ENCODE results near the gene HDLBP. TPM values are rescaled to one million over a fixed set of nuclear protein-coding genes. Genes with fewer than 3 reads are reported as not detected.
A peak's percentile ranks its signal among the peaks of the same experiment; 100 is the strongest.

Gene HDLBP
- total and polyA plus RNA-seq, 10 donors = 46.1 to 333 (median 244) TPM

GRCh38 chr2:241271706-241272302, 43.7 kb downstream of the HDLBP start:
- peaks cover 0 to 23% (median 4%) of the 10 kb centered on the region in 6 donors for H3K36me3 ChIP-seq
- H3K9me3 ChIP-seq = peaks cover 0 to 7% (median 0%) of the 10 kb centered on the region in 8 donors
- peak; percentile 94 for DNase-seq
- peaks cover 10 to 65% (median 45%) of the 10 kb centered on the region in 6 donors for H3K4me1 ChIP-seq
- H3K27ac ChIP-seq = peak overlapping the region; percentile 55 to 93 (median 86)
- no peaks in the 10 kb centered on the region for H3K27me3 ChIP-seq (replicated peaks in 1 of 7)
- TF ChIP-seq POLR2AphosphoS5 (IDR thresholded peaks at IDR 0.05) = peak; percentile 67 to 79 (median 75)
- TF ChIP-seq, protein P1, sequence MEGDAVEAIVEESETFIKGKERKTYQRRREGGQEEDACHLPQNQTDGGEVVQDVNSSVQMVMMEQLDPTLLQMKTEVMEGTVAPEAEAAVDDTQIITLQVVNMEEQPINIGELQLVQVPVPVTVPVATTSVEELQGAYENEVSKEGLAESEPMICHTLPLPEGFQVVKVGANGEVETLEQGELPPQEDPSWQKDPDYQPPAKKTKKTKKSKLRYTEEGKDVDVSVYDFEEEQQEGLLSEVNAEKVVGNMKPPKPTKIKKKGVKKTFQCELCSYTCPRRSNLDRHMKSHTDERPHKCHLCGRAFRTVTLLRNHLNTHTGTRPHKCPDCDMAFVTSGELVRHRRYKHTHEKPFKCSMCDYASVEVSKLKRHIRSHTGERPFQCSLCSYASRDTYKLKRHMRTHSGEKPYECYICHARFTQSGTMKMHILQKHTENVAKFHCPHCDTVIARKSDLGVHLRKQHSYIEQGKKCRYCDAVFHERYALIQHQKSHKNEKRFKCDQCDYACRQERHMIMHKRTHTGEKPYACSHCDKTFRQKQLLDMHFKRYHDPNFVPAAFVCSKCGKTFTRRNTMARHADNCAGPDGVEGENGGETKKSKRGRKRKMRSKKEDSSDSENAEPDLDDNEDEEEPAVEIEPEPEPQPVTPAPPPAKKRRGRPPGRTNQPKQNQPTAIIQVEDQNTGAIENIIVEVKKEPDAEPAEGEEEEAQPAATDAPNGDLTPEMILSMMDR (IDR thresholded peaks at IDR 0.05 in 8 of 11, conservative IDR thresholded peaks at IDR 0.05 in 3 of 11) = no peak
- TF ChIP-seq POLR2A (IDR thresholded peaks at IDR 0.05) = no peak
- intact Hi-C loops (cut with DNase I; ENCODE audit: low total_unique reads) = loop anchor here (10.0 kb wide), 1 partner anchor 63 kb away; no protein-coding TSS in a partner anchor
- 1 to 5% (median 2%) methylated on average over 20 to 37 of the region's 37 CpGs for WGBS, 5 donors
- H3K4me3 ChIP-seq = peak overlapping the region; percentile 76 to 97 (median 84)

DNA sequence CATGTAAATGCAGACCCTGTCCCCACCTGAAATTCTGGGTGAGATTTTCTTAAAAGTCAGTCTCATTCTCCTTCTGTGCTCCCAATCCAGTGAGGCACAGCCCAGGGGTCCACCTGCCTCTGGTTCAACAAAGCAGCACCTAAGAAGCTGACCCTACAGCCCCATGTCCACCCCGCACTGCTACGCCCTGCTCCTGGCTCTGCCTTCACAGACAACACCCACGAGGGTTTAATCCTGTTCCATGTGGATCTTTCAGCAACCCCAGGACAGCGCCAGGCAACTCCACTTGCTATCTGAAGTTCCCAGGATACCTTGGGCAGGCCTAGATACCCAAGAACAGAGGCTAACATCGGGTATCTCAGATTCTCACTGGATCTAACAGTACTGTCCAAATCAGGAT, 44.9 kb downstream of the HDLBP start:
- no peak for TF ChIP-seq POLR2AphosphoS5 (IDR thresholded peaks at IDR 0.05)
- TF ChIP-seq, protein P1 (IDR thresholded peaks at IDR 0.05 in 8 of 11, conservative IDR thresholded peaks at IDR 0.05 in 3 of 11) = no peak
- TF ChIP-seq POLR2A (IDR thresholded peaks at IDR 0.05) = no peak
- Histone ChIP-seq H3K27ac (no peak overlapping the region), H3K4me3 (peak overlapping the region in 3 of 8 donors; percentile 80 to 97 (median 94)), H3K4me1 (peaks cover 10 to 65% (median 45%) of the 10 kb centered on the region in 6 donors), H3K27me3 (replicated peaks in 1 of 7) (no peaks in the 10 kb centered on the region), H3K36me3 (peaks cover 0 to 36% (median 16%) of the 10 kb centered on the region in 6 donors), H3K9me3 (peaks cover 0 to 3% (median 0%) of the 10 kb centered on the region in 8 donors)
- intact Hi-C loops (cut with DNase I; ENCODE audit: low total_unique reads) = loop anchor here (10.0 kb wide), 1 partner anchor 64 kb away; no protein-coding TSS in a partner anchor
- WGBS, 5 donors = 76 to 89% (median 84%) methylated on average over 5 of the region's 5 CpGs
- DNase-seq = no peak

DNA sequence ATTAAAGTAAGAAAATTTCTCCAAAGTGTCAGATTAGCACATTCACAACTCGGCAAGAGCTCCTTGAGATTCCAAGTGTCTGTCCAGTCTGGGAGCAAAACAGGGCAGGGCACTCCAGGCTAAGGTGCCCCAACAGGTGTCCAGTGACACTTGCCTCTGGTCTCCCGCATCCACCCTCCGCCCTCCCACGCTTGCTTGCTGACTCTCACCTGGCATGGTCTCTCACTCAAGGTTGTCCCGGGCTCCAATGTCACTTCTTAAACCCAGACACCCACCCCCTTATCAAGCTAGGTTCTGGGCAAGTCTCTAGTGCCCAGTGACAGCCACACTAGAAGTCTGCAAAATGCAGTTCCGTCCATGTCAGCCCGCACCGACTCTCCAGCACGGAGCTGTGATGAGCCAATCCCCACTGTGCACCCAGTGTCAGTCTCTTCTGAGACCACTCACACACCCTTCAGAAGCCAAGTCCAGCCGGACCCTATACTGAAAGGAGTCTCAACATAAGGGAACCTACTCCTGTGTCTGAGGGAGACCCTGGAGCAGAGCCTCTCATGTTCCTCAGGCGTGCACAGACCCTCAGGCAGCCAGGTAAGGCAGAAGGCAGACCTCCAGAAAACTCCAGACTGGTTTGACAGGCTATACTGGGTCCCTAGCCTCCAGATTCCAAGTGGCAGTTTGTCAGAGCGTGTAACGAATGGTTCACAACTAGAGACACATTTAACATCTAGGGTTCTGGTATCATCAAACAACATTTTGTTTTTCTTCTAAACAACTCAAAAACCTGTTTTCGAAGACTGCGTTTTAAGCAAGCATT, 45.6 kb downstream of the HDLBP start:
- no peak for DNase-seq

More for the DNA sequence above, 45.6 kb downstream of the HDLBP start:
- Histone ChIP-seq H3K27ac (no peak overlapping the region), H3K9me3 (no peaks in the 10 kb centered on the region), H3K27me3 (replicated peaks in 1 of 7) (no peaks in the 10 kb centered on the region), H3K36me3 (peaks cover 0 to 42% (median 22%) of the 10 kb centered on the region in 6 donors), H3K4me3 (peak overlapping the region in 1 of 8 donors; percentile 97), H3K4me1 (peaks cover 10 to 65% (median 45%) of the 10 kb centered on the region in 6 donors)
- TF ChIP-seq, protein P1 (IDR thresholded peaks at IDR 0.05 in 8 of 11, conservative IDR thresholded peaks at IDR 0.05 in 3 of 11) = no peak
- TF ChIP-seq POLR2A (IDR thresholded peaks at IDR 0.05) (no peak), POLR2AphosphoS5 (IDR thresholded peaks at IDR 0.05) (no peak)
- intact Hi-C loops (cut with DNase I; ENCODE audit: low total_unique reads) = loop anchor here (10.0 kb wide), 1 partner anchor 65 kb away; no protein-coding TSS in a partner anchor
- 88 to 94% (median 91%) methylated on average over 15 of the region's 15 CpGs for WGBS, 5 donors

All from spleen (tissue), 11 donors.